ENCODE results near the gene CETN3.

Gene CETN3

DNA sequence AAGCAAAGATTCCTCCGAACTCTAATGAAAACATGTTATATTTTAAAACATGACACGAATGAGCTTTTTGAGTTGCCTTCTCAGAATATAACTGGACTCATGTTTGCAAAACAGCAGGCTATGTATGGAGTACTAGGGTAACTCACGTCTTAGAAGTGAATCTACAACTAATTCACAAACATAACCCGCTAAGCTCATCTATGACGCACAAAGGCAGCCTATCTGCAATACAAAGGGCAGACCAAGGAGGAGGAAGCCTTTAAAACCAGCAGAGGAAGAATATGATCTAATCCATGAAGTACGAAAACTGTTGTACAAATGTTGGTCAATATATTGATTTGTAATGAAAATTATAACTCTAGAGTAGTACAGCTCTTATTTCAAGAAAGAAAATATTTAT lies 67.0 kb downstream of the CETN3 start:
- Histone ChIP-seq H3K27ac (ENCODE audit: insufficient read depth, low read depth, low read length, poor library complexity, severe bottlenecking) (no peak overlapping the region), H3K36me3 (ENCODE audit: control insufficient read depth, insufficient read depth, low read length) (no peaks in the 10 kb centered on the region), H3K27me3 (ENCODE audit: control insufficient read depth, insufficient read depth, low read length, poor library complexity, severe bottlenecking) (no peaks in the 10 kb centered on the region), H3K4me3 (ENCODE audit: insufficient read depth, low read depth, low read length) (no peak overlapping the region), H3K4me1 (ENCODE audit: control insufficient read depth, insufficient read depth, low read length) (no peaks in the 10 kb centered on the region), H3K9me3 (ENCODE audit: control insufficient read depth, low read length) (no peaks in the 10 kb centered on the region)
- 90 to 92% methylated on average over 6 of the region's 6 CpGs for WGBS, 2 experiments
